Esophagus squamous epithelium (tissue), 5 donors: ENCODE results near the gene GAB2. TPM values are rescaled to one million over a fixed set of nuclear protein-coding genes. Genes with fewer than 3 reads are reported as not detected.
"Not testable (repeated sequence)": the region's sequence is repeated elsewhere in the genome, so short reads cannot be mapped to it uniquely, and the experiment has no call there.

Source experiments
- DNase-seq: peaks from one replicate; lab custom pipeline; 2025; lab: John Stamatoyannopoulos, UW
- H3K27ac ChIP-seq, 4 donors: fragments of 200-600 bp; sonication (generic); one replicate each; pipeline ENCODE4 v1.5.1; 2016 to 2019; ENCODE audit warnings: mild to moderate bottlenecking in 1 of 4
- H3K27me3 ChIP-seq, 4 donors: fragments of 200-600 bp; sonication (generic); 1 replicate in 3 of 4; 2 replicates in 1 of 4; pipeline versions ENCODE4 v1.5.1 to v1.6.0; 2017 to 2021; ENCODE audit warnings: antibody characterized with exemption in 1 of 4
- H3K36me3 ChIP-seq, 3 donors: fragments of 200-600 bp; sonication (generic); one replicate each; pipeline ENCODE4 v1.5.1; 2016 to 2019
- H3K4me1 ChIP-seq, 3 donors: fragments of 200-600 bp; sonication (generic); one replicate each; pipeline ENCODE4 v1.5.1; 2017 to 2019
- H3K4me3 ChIP-seq, 4 donors: fragments of 200-600 bp; sonication (generic); 1 replicate in 3 of 4; 2 replicates in 1 of 4; pipeline ENCODE4 v1.5.1; 2016 to 2019; ENCODE audit warnings: mild to moderate bottlenecking in 2 of 4, moderate library complexity in 1 of 4
- H3K9me3 ChIP-seq, 3 donors: fragments of 200-600 bp; sonication (generic); one replicate each; pipeline ENCODE4 v1.5.1; 2016 to 2019
- POLR2A ChIP-seq, 4 donors: fragments of 450-650 bp; IDR thresholded peaks; one replicate each; pipeline ENCODE4 v1.6.1; 2017; ENCODE audit warnings: antibody characterized with exemption in 4 of 4, mild to moderate bottlenecking in 4 of 4, moderate library complexity in 3 of 4
- WGBS, 2 donors: methylation state at CpG; one replicate each; pipeline ENCODE4 v1.1.5; 2018; 5-methylcytosine and 5-hydroxymethylcytosine counted together
- intact Hi-C: fragments of 100-400 bp; cut with DNase I; formaldehyde crosslinking; loops from one replicate; pipeline ENCODE4 v1.15.0; 2022
- total RNA-seq, 4 donors: library from RNA; depleted of rRNA; stranded (reverse); fragments of >200 nt; gene quantifications; one replicate each; pipeline ENCODE4 v1.1.0, GENCODE V29; 2016
- TF ChIP-seq, protein P1 (sequence below), 6 experiments: fragments of 450-650 bp in 4 of 6; fragments of 200-600 bp in 2 of 6; sonication (generic) in 2 of 6; IDR thresholded peaks; one replicate each; pipeline ENCODE4 v1.5.1; 2016 to 2019; ENCODE audit warnings: antibody characterized with exemption in 6 of 6, mild to moderate bottlenecking in 4 of 6, moderate library complexity in 4 of 6
- donor health status: DM: yes; HTN: yes; CAD: no.

The GAB2 gene
- total RNA-seq, 4 donors from 2014 or later, result 4.6 to 23.7 (median 11.2) TPM

DNA sequence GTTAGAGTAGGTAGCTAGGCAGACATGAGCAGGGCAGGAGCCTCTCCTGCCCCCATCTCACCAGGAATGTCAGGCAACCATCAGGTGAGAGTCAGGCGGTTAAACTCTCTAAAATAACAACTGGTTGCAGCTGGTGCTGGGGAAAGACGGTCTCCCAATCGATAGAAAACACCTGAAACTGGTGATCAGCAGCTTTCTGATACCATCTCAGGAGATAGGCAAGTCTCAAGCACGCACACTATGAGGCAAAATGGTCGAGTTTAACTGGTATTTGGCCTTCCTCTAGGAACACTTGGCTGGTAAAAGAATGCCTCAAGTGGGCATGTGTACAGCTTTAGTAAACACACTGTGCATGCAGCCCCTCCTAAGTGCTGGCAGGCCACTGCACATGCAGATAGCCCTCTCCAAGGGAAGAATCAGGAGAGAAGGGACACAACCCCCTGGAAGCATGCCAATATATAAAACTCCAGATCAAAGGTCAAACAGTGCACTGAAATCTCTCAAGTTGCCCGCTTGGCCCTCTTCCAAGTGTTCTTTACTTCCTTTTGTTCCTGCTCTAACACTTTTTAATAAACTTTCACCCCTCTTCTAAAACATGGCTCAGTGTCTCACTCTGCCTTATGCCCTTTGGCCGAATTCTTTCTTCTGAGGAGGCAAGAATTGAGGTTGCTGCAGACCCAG, 140.2 kb downstream of the GAB2 start:
- TF ChIP-seq POLR2A (IDR thresholded peaks at IDR 0.05), result no peak
- TF ChIP-seq, protein P1, sequence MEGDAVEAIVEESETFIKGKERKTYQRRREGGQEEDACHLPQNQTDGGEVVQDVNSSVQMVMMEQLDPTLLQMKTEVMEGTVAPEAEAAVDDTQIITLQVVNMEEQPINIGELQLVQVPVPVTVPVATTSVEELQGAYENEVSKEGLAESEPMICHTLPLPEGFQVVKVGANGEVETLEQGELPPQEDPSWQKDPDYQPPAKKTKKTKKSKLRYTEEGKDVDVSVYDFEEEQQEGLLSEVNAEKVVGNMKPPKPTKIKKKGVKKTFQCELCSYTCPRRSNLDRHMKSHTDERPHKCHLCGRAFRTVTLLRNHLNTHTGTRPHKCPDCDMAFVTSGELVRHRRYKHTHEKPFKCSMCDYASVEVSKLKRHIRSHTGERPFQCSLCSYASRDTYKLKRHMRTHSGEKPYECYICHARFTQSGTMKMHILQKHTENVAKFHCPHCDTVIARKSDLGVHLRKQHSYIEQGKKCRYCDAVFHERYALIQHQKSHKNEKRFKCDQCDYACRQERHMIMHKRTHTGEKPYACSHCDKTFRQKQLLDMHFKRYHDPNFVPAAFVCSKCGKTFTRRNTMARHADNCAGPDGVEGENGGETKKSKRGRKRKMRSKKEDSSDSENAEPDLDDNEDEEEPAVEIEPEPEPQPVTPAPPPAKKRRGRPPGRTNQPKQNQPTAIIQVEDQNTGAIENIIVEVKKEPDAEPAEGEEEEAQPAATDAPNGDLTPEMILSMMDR (IDR thresholded peaks at IDR 0.05), result no peak

DNA sequence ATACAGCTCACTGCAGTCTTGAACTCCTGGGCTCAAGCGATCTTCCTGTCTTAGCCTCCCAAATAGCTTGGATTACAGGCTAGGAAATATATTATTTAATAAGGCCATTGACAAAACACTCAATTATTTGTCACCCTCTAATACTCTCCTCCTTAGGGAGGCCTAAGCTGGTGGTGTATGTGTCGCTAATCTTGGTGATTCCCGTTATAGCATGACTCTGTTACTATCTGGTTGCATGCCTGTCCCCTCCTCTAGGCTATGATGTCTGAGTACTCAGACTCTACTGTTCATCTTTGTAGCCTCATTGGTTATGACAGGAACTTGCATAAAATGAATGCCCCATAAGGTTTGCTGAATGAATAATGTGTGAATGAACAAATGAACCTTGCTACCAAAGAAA, 141.3 kb downstream of the GAB2 start:
- Histone ChIP-seq H3K36me3 (peaks cover 0 to 29% (median 0%) of the 10 kb centered on the region in 3 donors), H3K27me3 (no peaks in the 10 kb centered on the region), H3K9me3 (peaks cover 0 to 11% (median 8%) of the 10 kb centered on the region in 3 donors), H3K4me3 (no peak overlapping the region), H3K4me1 (no peaks in the 10 kb centered on the region), H3K27ac (no peak overlapping the region)
- TF ChIP-seq POLR2A (IDR thresholded peaks at IDR 0.05), result no peak
- TF ChIP-seq, protein P1 (IDR thresholded peaks at IDR 0.05), result no peak
- WGBS, 2 donors, result 92 to 100% methylated on average over 3 of the region's 3 CpGs
- DNase-seq, result no peak
- intact Hi-C loops, result no loop called here

More for the DNA sequence above, 140.2 kb downstream of the GAB2 start:
- no peaks in the 10 kb centered on the region for H3K4me1 ChIP-seq
- DNase-seq, result no peak
- H3K27me3 ChIP-seq, result no peaks in the 10 kb centered on the region
- 75% methylated on average over 7 of the region's 7 CpGs for WGBS, 2 donors
- peaks cover 0 to 25% (median 0%) of the 10 kb centered on the region in 3 donors for H3K36me3 ChIP-seq
- intact Hi-C loops, result no loop called here
- no peak overlapping the region for H3K27ac ChIP-seq
- peaks cover 0 to 8% (median 7%) of the 10 kb centered on the region in 3 donors for H3K9me3 ChIP-seq
- H3K4me3 ChIP-seq, result no peak overlapping the region

GRCh38 chr11:78274739-78275138, 142.9 kb downstream of the GAB2 start:
- Histone ChIP-seq H3K4me3 (no peak overlapping the region), H3K27me3 (no peaks in the 10 kb centered on the region), H3K27ac (no peak overlapping the region), H3K36me3 (peaks cover 0 to 20% (median 0%) of the 10 kb centered on the region in 3 donors), H3K9me3 (peaks cover 0 to 11% (median 8%) of the 10 kb centered on the region in 3 donors), H3K4me1 (no peaks in the 10 kb centered on the region)
- intact Hi-C loops, result no loop called here
- DNase-seq, result no peak
- WGBS, 2 donors, result 68 to 92% methylated on average over 3 of the region's 3 CpGs
- TF ChIP-seq, protein P1 (IDR thresholded peaks at IDR 0.05), result no peak
- TF ChIP-seq POLR2A (IDR thresholded peaks at IDR 0.05), result no peak

DNA sequence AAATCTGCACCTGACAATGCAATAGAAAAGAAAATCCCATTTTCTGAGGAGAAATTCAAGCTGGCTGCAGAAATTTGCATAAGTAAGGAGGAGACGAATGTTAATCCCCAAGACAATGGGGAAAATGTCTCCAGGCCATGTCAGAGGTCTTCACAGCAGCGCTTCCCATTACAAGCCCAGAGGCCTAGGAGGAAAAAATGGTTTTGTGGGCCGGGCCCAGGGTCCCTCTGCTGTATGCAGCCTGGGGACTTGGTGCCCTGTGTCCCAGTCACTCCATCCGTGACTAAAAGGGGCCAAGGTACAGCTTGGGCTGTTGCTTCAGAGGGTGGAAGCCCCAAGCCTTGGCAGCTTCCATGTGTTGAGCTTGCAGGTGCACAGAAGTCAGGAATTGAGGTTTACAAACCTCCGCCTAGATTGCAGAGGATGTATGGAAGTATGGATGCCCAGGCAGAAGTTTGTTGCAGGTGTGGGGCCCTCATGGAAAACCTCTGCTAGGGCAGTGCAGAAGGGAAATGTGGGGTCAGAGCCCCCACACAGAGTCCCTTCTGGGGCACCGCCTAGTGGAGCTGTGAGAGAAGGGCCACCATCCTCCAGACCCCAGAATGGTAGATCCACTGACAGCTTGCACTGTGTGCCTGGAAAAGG, 144.9 kb downstream of the GAB2 start:
- H3K27me3 ChIP-seq, DNase-seq, H3K4me1 ChIP-seq, H3K27ac ChIP-seq, intact Hi-C loops, H3K4me3 ChIP-seq: not testable (repeated sequence)
- Histone ChIP-seq H3K9me3 (peaks cover 0 to 11% (median 8%) of the 10 kb centered on the region in 3 donors), H3K36me3 (peaks cover 0 to 20% (median 0%) of the 10 kb centered on the region in 3 donors)
- 77 to 79% methylated on average over 5 to 6 of the region's 6 CpGs for WGBS, 2 donors

DNA sequence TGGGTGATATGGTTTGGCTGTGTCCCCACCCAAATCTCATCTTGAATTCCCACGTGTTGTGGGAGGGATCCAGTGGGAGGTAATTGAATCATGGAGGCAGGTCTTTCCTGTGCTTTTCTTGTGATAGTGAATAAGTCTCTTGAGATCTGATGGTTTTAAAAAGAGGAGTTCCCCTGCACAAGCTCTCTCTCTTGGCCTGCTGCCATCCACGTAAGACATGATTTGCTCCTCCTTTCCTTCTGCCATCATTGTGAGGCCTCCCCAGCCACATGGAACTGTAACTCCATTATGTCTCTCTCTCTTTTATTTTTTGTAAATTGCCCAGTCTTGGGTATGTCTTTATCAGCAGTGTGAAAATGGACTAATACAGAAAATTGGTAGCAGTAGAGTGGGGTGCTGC, 145.8 kb downstream of the GAB2 start:
- H3K36me3 ChIP-seq, result peaks cover 0 to 20% (median 0%) of the 10 kb centered on the region in 3 donors
- intact Hi-C loops, H3K4me1 ChIP-seq, DNase-seq, H3K4me3 ChIP-seq, H3K27ac ChIP-seq, H3K27me3 ChIP-seq: not testable (repeated sequence)
- H3K9me3 ChIP-seq, result peaks cover 0 to 11% (median 8%) of the 10 kb centered on the region in 3 donors
- WGBS, 2 donors, result 64 to 85% methylated on average over 2 of the region's 2 CpGs

DNA sequence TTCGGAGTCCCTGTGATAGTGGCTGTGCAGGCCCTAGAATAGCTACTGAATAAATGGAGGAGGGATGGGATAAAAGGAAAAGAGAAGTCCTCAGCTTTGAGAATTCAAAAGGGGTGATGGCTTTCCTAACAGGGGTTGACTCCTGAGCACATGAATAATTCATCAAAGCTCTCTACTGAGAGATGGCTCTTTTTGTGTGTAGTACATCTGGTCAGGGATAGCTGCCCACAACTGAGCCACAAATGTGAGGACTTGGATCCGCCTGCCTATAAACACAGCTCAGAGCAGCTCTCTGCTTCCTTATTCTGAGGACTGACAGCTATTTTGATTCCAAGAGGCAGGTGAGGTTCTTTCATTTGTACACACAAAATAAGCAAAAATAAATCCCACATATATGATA, 146.6 kb downstream of the GAB2 start:
- peaks cover 0 to 15% (median 0%) of the 10 kb centered on the region in 3 donors for H3K4me1 ChIP-seq
- H3K4me3 ChIP-seq, result no peak overlapping the region
- no peaks in the 10 kb centered on the region for H3K27me3 ChIP-seq
- no peak for DNase-seq
- H3K36me3 ChIP-seq, result peaks cover 0 to 20% (median 0%) of the 10 kb centered on the region in 3 donors
- TF ChIP-seq, protein P1 (IDR thresholded peaks at IDR 0.05), result no peak
- TF ChIP-seq POLR2A (IDR thresholded peaks at IDR 0.05), result no peak
- no peak overlapping the region for H3K27ac ChIP-seq
- intact Hi-C loops, result no loop called here
- 83% methylated on average over 2 of the region's 2 CpGs for WGBS, 2 donors
- peaks cover 0 to 11% (median 8%) of the 10 kb centered on the region in 3 donors for H3K9me3 ChIP-seq
